HG03045 (cell line): Measurements from ENCODE around the gene CNTN5.

Source experiments
- ATAC-seq: cut with Tn5 transposase; IDR thresholded peaks from one replicate; pipeline ENCODE4 v1.9.1; 2021; ENCODE audit warnings: mild to moderate bottlenecking, moderate library complexity; ENCODE audit not compliant: unreplicated experiment

CNTN5 gene

DNA sequence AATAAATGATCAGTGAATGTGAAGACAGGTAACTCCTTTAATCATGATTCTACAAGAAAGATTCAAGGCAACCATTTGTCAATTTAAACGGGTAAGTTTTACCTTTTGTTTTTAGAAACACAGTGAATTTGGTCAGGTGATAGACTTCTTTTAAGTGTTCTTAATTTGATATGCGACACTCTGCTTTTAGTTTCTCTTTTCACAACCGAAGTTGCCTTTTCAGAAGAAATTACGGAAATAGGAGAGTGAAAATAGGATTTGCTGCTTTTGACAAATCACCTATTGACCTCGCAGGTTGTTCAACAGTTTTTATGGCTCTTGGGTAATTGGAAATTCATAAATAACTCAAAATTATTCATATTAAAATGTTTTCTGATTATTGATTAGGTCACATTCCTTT lies 142.1 kb downstream of the CNTN5 start:
- ATAC-seq, result no peak

DNA sequence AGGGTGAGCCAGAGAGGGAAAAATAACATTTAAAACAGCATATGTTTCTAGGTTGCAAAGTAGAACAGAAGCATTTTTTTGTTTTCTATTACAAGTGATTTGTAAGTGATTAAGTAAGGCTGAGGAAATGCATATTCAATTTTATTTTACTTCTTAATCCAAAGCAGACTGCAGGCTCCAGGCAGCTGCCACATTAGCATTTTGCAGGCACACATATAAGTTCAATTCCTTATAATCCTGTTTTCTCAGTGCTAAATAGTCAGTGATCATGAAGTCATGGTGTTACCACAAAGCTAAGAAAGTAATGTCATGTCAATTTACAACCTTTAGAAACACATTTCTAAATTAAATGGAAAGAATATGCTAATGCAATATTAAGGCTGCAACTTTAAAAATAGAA lies 149.8 kb downstream of the CNTN5 start:
- no peak for ATAC-seq

DNA sequence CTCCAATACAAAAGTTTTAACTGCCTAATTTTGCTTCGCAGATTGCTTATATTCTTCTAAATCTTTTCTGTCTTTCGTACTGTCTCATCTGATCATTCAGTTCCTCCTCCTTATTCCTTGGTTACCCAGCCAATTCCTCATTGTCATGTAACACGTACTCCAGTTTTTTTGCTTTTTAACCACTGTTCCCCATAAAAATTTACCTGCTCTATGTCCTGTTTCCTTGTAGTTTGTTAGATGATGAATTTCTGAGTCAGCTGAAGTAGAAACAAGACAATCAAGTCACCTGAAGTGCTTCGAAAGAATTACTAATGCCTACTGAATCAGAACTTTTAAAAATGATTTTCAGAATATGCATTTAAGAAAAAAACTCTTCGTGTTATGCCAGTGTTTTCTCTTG lies 150.6 kb downstream of the CNTN5 start:
- ATAC-seq, result no peak

GRCh38 chr11:99176430-99176829 lies 155.7 kb downstream of the CNTN5 start:
- ATAC-seq, result no peak

- ATAC-seq, result no peak
These were observed 156.7 kb downstream of the CNTN5 start for GRCh38 chr11:99177446-99177845.

- no peak for ATAC-seq
These were observed 163.4 kb downstream of the CNTN5 start for GRCh38 chr11:99184146-99184545.

DNA sequence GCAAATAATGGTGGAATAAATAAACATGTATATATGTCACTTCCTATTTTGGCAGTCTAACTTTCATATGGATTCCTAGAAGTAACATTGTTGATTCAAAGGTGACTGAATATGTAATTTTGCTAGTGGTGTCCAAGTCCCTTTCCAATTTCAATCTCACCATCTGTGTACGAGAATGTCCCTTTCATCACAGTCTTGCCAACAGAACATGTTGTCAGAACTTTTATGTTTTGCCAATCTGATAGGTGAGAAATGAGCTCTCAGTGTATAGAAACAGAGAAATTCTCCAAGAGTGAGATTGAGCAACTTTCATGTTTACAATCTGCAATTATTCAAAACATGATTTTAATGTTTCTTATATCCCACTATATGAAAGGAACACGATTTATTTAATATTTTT lies 167.5 kb downstream of the CNTN5 start:
- ATAC-seq, result no peak

DNA sequence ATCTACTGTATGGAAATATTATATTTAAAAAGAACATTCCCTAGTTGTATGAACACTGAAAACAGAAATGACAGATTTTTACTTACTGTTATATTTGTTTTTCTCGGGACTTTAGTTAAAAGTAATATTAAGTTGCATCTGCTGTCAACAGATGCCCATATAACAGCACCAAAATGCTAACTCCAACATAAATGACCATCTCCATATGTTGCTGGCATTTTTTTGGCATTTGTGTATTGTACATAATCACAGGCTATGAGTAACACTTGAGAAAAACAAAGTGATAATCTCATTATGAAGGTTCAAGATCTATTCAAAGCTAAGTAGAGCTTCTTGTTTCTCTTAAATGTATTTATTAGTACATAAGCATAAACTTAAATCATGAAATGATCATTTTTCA lies 172.0 kb downstream of the CNTN5 start:
- ATAC-seq, result no peak

GRCh38 chr11:99197477-99197876 lies 176.7 kb downstream of the CNTN5 start:
- no peak for ATAC-seq

DNA sequence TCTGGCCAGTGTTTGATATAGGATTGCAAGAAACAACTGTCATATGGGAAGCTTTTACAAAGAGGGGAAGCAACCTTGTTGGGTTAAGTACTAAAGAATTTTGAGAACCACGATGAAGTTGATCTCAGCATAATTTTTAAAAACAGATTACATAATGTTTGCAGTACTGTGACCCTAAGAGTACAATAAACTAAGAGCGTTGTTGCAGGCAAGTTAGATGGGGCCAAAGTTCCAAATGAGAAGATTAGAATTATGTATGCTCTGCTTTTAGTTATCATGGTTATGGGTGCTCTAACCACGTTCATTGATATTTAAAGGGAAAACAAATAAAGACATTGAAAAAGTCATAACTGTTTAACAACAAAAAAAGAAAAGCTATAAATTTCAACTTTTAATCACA lies 177.5 kb downstream of the CNTN5 start:
- ATAC-seq, result no peak

- no peak for ATAC-seq
These were observed 178.6 kb downstream of the CNTN5 start for GRCh38 chr11:99199341-99199740.

GRCh38 chr11:99200720-99201119 lies 180.0 kb downstream of the CNTN5 start:
- ATAC-seq, result no peak

DNA sequence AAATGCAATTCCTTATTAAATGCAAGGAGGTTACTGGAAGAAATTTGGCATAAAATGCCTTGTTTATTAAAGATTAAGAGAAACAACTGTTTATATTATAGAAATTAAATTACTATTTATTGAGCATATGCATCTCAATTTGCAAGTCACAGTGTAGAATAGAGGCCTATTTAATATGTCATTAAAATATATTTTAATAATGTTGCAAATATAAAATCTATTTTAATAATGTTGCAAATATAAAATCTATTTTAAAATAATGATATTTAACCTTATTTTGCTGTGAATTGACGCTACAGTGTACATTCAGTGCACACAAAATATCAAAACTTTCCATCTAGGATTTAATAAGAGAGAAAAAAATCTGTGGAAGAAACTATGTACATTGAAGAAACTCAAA lies 188.1 kb downstream of the CNTN5 start:
- no peak for ATAC-seq

DNA sequence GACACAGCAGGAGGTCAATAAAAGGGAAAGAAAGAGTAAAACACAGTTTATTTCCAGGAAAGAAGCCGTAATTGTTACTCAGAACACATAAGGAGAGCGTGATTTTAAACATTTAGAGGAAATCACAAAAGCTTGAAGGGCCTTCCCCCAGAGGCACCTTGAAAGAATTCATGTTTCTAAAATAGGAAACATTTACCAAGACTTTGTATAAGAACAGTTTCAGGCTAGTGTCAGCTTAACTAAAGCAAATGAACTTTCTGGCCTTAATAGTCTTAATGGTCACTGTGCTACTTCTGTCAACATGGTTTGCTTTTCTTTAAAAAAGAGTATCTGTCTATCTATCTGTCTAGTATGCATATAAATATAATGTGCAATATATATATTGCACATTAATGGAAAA lies 208.8 kb downstream of the CNTN5 start:
- no peak for ATAC-seq

- ATAC-seq, result no peak
These were observed 213.8 kb downstream of the CNTN5 start for GRCh38 chr11:99234534-99234933.

- ATAC-seq, result no peak
These were observed 217.7 kb downstream of the CNTN5 start for GRCh38 chr11:99238401-99238800.

DNA sequence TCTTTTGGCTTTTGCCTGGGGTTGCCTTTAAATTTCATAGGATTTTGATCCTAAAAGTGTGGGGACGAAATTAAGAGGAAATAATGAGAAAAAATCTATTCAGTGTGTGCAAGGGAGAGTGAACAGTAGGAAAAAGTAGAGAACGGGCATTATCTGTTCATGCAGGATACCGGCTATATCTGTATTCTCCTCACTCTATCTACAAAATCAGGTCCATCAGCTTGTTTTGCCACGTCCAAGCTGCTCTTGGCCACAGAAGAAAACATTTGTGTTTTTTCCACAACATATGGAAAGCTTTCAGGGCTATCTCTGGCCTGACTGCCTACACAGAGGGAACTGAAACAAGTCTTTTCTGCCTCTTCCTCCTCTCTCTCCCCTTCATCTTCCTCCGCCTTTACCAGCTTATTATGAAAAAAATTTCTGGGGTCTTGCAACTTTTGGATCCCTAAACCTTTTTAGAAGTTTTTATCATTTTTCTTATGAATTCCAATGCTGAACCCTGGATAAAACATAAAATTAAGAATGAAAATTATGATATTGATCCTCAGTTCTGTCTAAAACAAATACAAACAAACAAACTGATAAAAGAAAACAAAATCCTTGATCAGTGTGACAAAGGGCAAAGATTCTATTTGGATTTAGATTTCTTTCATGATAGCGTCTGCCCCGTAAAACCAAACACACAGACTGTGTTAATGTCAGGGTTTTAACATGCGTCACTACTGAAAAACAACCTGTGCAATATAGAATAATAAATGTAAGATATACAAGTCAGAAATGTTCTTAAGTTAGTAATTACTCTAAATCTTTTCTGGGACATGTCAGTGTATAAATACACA lies 219.7 kb downstream of the CNTN5 start:
- ATAC-seq, result no peak

DNA sequence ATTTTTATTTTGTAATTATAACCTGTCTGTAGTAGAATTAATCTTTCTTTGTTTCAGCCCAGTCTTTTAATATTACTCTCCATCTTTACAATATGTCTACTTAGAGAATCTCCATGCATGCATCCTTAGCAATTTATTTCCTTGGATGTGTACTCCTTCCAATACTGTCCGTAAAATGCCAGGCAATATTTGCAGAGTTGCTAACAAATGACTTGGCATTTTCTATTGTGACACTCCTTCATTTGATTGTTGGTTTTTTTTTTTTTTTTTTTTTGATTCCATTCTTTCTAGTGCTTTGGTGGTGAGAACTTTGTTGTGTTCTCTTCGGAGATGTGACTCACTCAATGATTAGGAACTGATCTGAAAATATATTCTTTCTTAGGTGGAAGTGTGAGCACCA lies 220.3 kb downstream of the CNTN5 start:
- no peak for ATAC-seq

GRCh38 chr11:99244613-99245012 lies 223.9 kb downstream of the CNTN5 start:
- ATAC-seq, result no peak

DNA sequence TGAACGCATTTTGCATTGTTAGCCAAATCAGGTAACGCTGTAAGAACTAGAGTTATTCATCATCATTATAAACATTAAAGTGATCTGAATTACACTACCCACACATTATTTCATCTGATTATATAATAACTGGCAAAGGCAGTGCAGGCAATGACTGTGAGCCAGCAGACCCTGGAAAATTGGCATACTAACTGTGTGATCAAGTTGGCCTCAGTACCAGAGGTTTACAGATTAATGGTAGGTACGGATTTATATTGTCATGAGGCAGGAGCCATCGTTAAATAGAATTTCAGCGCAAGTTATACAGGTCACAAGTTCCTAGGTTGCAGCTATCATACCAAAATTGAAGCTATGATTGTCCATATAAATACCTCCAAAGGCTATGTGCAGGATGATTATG lies 225.4 kb downstream of the CNTN5 start:
- no peak for ATAC-seq

- no peak for ATAC-seq
These were observed 235.9 kb downstream of the CNTN5 start for GRCh38 chr11:99256614-99257013.

- no peak for ATAC-seq
These were observed 236.4 kb downstream of the CNTN5 start for GRCh38 chr11:99257131-99257530.

DNA sequence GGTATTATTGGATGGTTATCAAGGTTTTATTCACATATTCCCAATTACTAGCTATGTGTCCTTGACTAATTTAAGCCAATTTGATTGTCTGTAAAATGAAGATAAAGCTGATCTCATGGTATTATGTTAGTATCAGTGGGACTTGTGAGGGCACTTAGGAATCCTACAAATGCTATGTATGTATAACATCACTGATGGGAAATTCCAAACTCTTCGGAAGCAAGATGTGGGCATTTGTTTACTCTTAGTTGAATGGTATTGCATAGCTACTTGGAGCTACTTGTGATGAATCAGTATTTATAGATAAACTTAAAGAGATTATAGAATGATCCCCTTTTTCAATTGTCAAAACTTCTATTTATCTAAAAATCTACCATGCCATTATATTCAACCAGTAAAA lies 239.9 kb downstream of the CNTN5 start:
- ATAC-seq, result no peak
